Esophagus squamous epithelium (tissue), 5 donors: ENCODE data around the gene MIER2. TPM values are rescaled to one million over a fixed set of nuclear protein-coding genes. Genes with fewer than 3 reads are reported as not detected.
A peak's percentile ranks its signal among the peaks of the same experiment; 100 is the strongest.

ENCODE experiments used
- DNase-seq: peaks from one replicate; lab custom pipeline; 2025; lab: John Stamatoyannopoulos, UW
- H3K27ac ChIP-seq, 4 donors: fragments of 200-600 bp; sonication (generic); one replicate each; pipeline ENCODE4 v1.5.1; 2016 to 2019; ENCODE audit warnings: mild to moderate bottlenecking in 1 of 4
- H3K27me3 ChIP-seq, 4 donors: fragments of 200-600 bp; sonication (generic); 1 replicate in 3 of 4; 2 replicates in 1 of 4; pipeline versions ENCODE4 v1.5.1 to v1.6.0; 2017 to 2021; ENCODE audit warnings: antibody characterized with exemption in 1 of 4
- H3K36me3 ChIP-seq, 3 donors: fragments of 200-600 bp; sonication (generic); one replicate each; pipeline ENCODE4 v1.5.1; 2016 to 2019
- H3K4me1 ChIP-seq, 3 donors: fragments of 200-600 bp; sonication (generic); one replicate each; pipeline ENCODE4 v1.5.1; 2017 to 2019
- H3K4me3 ChIP-seq, 4 donors: fragments of 200-600 bp; sonication (generic); 1 replicate in 3 of 4; 2 replicates in 1 of 4; pipeline ENCODE4 v1.5.1; 2016 to 2019; ENCODE audit warnings: mild to moderate bottlenecking in 2 of 4, moderate library complexity in 1 of 4
- H3K9me3 ChIP-seq, 3 donors: fragments of 200-600 bp; sonication (generic); one replicate each; pipeline ENCODE4 v1.5.1; 2016 to 2019
- CTCF ChIP-seq, 6 experiments: fragments of 450-650 bp in 4 of 6; fragments of 200-600 bp in 2 of 6; sonication (generic) in 2 of 6; IDR thresholded peaks; one replicate each; pipeline ENCODE4 v1.5.1; 2016 to 2019; ENCODE audit warnings: antibody characterized with exemption in 6 of 6, mild to moderate bottlenecking in 4 of 6, moderate library complexity in 4 of 6
- POLR2A ChIP-seq, 4 donors: fragments of 450-650 bp; IDR thresholded peaks; one replicate each; pipeline ENCODE4 v1.6.1; 2017; ENCODE audit warnings: antibody characterized with exemption in 4 of 4, mild to moderate bottlenecking in 4 of 4, moderate library complexity in 3 of 4
- WGBS, 2 donors: methylation state at CpG; one replicate each; pipeline ENCODE4 v1.1.5; 2018; 5-methylcytosine and 5-hydroxymethylcytosine counted together
- intact Hi-C: fragments of 100-400 bp; cut with DNase I; formaldehyde crosslinking; loops from one replicate; pipeline ENCODE4 v1.15.0; 2022
- total RNA-seq, 4 donors: library from RNA; depleted of rRNA; stranded (reverse); fragments of >200 nt; gene quantifications; one replicate each; pipeline ENCODE4 v1.1.0, GENCODE V29; 2016
- donor health status: DM: yes; HTN: yes; CAD: no.

Gene MIER2
- total RNA-seq, 4 donors from 2014 or later, result 11.7 to 31.5 (median 14.9) TPM

DNA sequence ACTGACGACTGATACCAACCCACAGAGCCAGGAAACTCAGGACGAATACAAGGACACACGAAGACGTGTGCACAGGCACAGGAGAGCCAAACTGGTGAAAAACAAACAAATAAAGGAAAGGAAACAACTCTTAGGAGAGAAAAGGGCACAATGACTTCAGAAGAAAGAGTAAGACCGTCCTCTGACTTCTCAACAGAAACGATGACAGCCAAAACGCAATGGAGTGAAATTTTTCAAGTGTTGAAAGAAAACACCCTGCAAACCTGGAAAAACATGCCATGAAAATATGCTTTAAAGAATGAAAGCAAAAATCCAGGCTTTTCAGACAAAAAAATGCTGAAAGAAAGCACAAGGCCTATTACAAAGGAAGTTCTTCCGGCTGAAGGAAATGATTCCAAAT, 28.8 kb downstream of the MIER2 start:
- Histone ChIP-seq H3K27ac (no peak overlapping the region), H3K9me3 (no peaks in the 10 kb centered on the region), H3K4me3 (no peak overlapping the region), H3K36me3 (peaks cover 16 to 97% (median 23%) of the 10 kb centered on the region in 3 donors), H3K4me1 (no peaks in the 10 kb centered on the region), H3K27me3 (no peaks in the 10 kb centered on the region)
- intact Hi-C loops, result no loop called here
- TF ChIP-seq POLR2A (IDR thresholded peaks at IDR 0.05) (no peak), CTCF (IDR thresholded peaks at IDR 0.05) (no peak)
- 88 to 89% methylated on average over 8 of the region's 8 CpGs for WGBS, 2 donors
- no peak for DNase-seq

DNA sequence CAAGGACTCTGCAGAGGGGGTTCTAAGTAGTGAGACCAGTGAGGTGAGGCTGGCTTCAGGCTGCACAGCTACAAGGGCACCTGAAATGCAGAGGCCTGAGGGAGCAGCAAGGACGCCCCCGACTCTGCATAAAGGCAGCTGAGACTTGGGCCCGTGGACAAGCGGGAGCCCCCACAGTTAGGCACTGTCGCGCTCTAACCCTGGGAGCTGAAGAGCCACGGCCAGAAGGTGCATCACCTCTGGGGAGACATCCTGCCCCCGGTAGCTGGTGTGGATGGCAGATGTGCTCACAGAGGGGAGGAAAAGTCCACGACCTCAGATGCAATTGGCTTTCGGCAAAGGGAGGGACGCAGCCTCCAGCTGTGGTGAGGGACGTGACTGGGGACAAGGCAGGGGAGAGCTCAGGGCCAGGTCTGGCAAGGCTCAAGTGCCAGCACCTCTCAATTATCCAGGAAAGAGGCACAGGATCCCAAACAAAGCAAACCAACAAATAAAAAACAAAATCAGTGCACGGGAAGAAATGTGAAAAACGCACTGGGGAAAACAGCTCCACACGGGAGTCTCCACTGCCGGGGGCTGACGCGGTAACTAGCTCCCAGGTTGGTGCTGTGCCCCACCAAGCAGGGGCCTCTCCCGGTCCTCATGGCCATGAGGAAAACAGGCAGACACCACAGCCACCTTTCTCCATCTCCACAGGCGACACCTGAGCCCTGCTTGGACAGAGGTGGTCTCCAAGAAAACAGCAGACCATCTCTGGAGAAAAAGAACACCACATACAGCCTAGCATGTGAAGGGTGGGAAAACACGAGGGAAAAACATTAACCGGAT, 30.4 kb downstream of the MIER2 start:
- TF ChIP-seq POLR2A (IDR thresholded peaks at IDR 0.05) (no peak), CTCF (IDR thresholded peaks at IDR 0.05) (no peak)
- no peak overlapping the region for H3K4me3 ChIP-seq
- no peak for DNase-seq
- H3K4me1 ChIP-seq, result no peaks in the 10 kb centered on the region
- H3K9me3 ChIP-seq, result no peaks in the 10 kb centered on the region
- H3K27me3 ChIP-seq, result no peaks in the 10 kb centered on the region
- WGBS, 2 donors, result 86 to 94% methylated on average over 12 to 21 of the region's 22 CpGs
- H3K27ac ChIP-seq, result peak overlapping the region in 2 of 4 donors; percentile 2 to 34
- intact Hi-C loops, result no loop called here
- H3K36me3 ChIP-seq, result peaks cover 16 to 91% (median 31%) of the 10 kb centered on the region in 3 donors

DNA sequence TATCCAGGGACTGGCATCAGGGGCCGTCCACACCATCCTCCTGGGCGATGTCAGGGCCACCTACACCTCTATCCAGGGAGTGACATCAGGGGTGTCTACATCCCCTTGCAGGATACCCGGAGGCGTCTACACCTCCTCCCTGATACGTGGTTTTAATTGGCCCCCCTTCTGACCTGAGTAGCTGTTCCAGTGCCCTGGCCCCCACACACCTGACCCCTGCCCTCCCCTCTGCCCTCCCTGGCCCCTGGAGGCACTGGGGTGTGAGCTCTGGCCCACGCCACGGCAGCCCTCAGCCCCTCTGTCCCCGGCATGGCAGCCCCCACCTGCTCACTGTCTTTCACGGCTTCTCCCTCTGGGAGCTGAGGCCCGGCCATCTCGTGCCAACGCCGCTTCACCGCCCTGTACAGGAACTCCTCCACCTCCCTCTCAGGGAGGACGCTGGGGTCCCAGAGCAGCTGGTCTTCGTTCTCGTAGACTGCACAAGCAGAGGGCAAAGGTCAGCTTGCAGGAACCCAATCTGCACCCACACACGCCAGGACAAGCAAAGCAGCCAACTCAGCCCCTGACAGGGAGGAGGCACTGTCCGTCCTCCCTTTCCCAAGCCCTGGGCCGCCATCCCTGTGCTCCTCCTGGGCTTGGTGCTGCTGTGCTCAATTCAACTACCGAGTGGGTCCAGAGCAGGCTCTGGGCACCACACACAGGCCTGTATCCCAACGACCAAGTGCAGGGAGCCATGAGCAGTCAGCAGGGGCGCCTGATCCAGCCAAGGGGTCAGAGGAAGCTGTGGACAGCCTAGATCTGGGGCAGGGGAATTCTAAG, 31.2 kb downstream of the MIER2 start:
- WGBS, 2 donors, result 74 to 88% methylated on average over 5 to 8 of the region's 23 CpGs
- Histone ChIP-seq H3K27me3 (no peaks in the 10 kb centered on the region), H3K36me3 (peaks cover 21 to 91% (median 32%) of the 10 kb centered on the region in 3 donors), H3K4me1 (no peaks in the 10 kb centered on the region), H3K9me3 (no peaks in the 10 kb centered on the region), H3K4me3 (no peak overlapping the region), H3K27ac (peak overlapping the region in 2 of 4 donors; percentile 34 to 36)
- DNase-seq, result no peak
- intact Hi-C loops, result no loop called here
- TF ChIP-seq POLR2A (IDR thresholded peaks at IDR 0.05) (no peak), CTCF (IDR thresholded peaks at IDR 0.05) (no peak)

GRCh38 chr19:311813-312261, 32.8 kb downstream of the MIER2 start:
- Histone ChIP-seq H3K9me3 (no peaks in the 10 kb centered on the region), H3K27ac (peak overlapping the region in 3 of 4 donors; percentile 9 to 73 (median 65)), H3K4me1 (no peaks in the 10 kb centered on the region), H3K27me3 (no peaks in the 10 kb centered on the region), H3K36me3 (peaks cover 36 to 91% (median 46%) of the 10 kb centered on the region in 3 donors), H3K4me3 (peak overlapping the region in 3 of 4 donors; percentile 15 to 42 (median 38))
- WGBS, 2 donors, result 100% methylated on average over 1 of the region's 33 CpGs; no CpG with 5 or more reads in 1 of the 2 donors
- no peak for DNase-seq
- TF ChIP-seq POLR2A (IDR thresholded peaks at IDR 0.05) (no peak), CTCF (IDR thresholded peaks at IDR 0.05) (no peak)
- intact Hi-C loops, result no loop called here
